CD4-positive, alpha-beta T cell (primary cell): Measurements from ENCODE around the gene MPDU1. TPM values are rescaled to one million over a fixed set of nuclear protein-coding genes. Genes with fewer than 3 reads are reported as not detected.
A peak's percentile ranks its signal among the peaks of the same experiment; 100 is the strongest.

Source experiments
- ATAC-seq: fragments of 200-7000 bp; cut with Tn5 transposase; one replicate; pipeline ENCODE4 v1.10.0; 2022; ENCODE audit warnings: mild to moderate bottlenecking; ENCODE audit not compliant: poor library complexity
- CTCF ChIA-PET: fragments of 350-600 bp; sonication (Branson Sonifier 250); formaldehyde crosslinking; loops from one replicate; lab custom pipeline; 2021; ENCODE audit warnings: antibody characterized with exemption, inconsistent platforms; lab: Charles Lee
- POLR2A ChIA-PET: fragments of 350-600 bp; sonication (Branson Sonifier 250); formaldehyde crosslinking; loops from one replicate; lab custom pipeline; 2021; ENCODE audit warnings: antibody characterized with exemption, inconsistent platforms; lab: Charles Lee
- DNase-seq, 14 experiments: peaks; one replicate each; pipeline ENCODE4 v3.0.0-alpha.2; 2013 to 2020; ENCODE audit warnings: mixed read lengths in 2 of 14
- H3K27ac ChIP-seq, 2 donors: one replicate each; pipeline versions ENCODE4 v1.5.1 to v1.7.0; 2013; ENCODE audit warnings: low read length in 2 of 2, low read depth in 1 of 2, mild to moderate bottlenecking in 1 of 2
- H3K27me3 ChIP-seq, 2 experiments: 1 replicate in 1 of 2; 2 replicates in 1 of 2; pipeline versions ENCODE4 v1.6.1 to v1.7.0; 2013; ENCODE audit warnings: low read length in 2 of 2, control low read depth in 1 of 2, mild to moderate bottlenecking in 1 of 2, moderate library complexity in 1 of 2; ENCODE audit not compliant: insufficient read depth in 2 of 2, control insufficient read depth in 1 of 2
- H3K36me3 ChIP-seq: one replicate; pipeline ENCODE4 v1.6.1; 2013; ENCODE audit warnings: low read length, control low read depth; ENCODE audit not compliant: insufficient read depth
- H3K4me1 ChIP-seq: one replicate; pipeline ENCODE4 v1.6.1; 2013; ENCODE audit warnings: low read length, control low read depth; ENCODE audit not compliant: insufficient read depth
- H3K4me3 ChIP-seq: one replicate; pipeline ENCODE4 v1.5.1; 2013; ENCODE audit warnings: mild to moderate bottlenecking, low read length, moderate library complexity
- H3K9me3 ChIP-seq, 2 experiments: 1 replicate in 1 of 2; 2 replicates in 1 of 2; pipeline versions ENCODE4 v1.6.1 to v1.7.0; 2013; ENCODE audit warnings: low read length in 2 of 2, mild to moderate bottlenecking in 2 of 2, control low read depth in 1 of 2, moderate library complexity in 1 of 2; ENCODE audit not compliant: control insufficient read depth in 1 of 2, insufficient read depth in 1 of 2
- H3K27ac Mint-ChIP-seq: one replicate; pipeline ENCODE4 v1.8.0; 2020; ENCODE audit warnings: mixed read lengths
- H3K27me3 Mint-ChIP-seq: one replicate; pipeline ENCODE4 v1.8.0; 2021; ENCODE audit warnings: mixed read lengths
- H3K36me3 Mint-ChIP-seq: one replicate; pipeline ENCODE4 v1.8.0; 2021; ENCODE audit warnings: low read depth, mixed read lengths
- H3K4me1 Mint-ChIP-seq: one replicate; pipeline ENCODE4 v1.8.0; 2021; ENCODE audit warnings: low read depth, mixed read lengths
- H3K4me3 Mint-ChIP-seq: one replicate; pipeline ENCODE4 v1.8.0; 2020; ENCODE audit warnings: mild to moderate bottlenecking, mixed read lengths
- H3K9me3 Mint-ChIP-seq: one replicate; pipeline ENCODE4 v1.8.0; 2020; ENCODE audit warnings: mixed read lengths
- intact Hi-C, 2 experiments: fragments of 100-400 bp; cut with DNase I in 1 of 2; cut with micrococcal nuclease in 1 of 2; formaldehyde crosslinking; loops; one replicate each; pipeline versions ENCODE4 v1.15.1 to v1.9.0; 2023 to 2025; cut with DNase I, micrococcal nuclease
- total RNA-seq, 174 experiments: library from RNA in 2 of 174; stranded (reverse) in 2 of 174; gene quantifications; one replicate each; pipeline ENCODE4 v1.2.3 and lab custom pipeline; 2021 to 2026
- TF ChIP-seq, protein P1 (sequence below): fragments of 200-600 bp; IDR thresholded peaks from one replicate; pipeline ENCODE4 v1.8.0; 2022; ENCODE audit warnings: antibody characterized with exemption, mild to moderate bottlenecking

The MPDU1 gene
- total RNA-seq, 2 experiments from 2014 or later, result 12.0 to 12.9 TPM

DNA sequence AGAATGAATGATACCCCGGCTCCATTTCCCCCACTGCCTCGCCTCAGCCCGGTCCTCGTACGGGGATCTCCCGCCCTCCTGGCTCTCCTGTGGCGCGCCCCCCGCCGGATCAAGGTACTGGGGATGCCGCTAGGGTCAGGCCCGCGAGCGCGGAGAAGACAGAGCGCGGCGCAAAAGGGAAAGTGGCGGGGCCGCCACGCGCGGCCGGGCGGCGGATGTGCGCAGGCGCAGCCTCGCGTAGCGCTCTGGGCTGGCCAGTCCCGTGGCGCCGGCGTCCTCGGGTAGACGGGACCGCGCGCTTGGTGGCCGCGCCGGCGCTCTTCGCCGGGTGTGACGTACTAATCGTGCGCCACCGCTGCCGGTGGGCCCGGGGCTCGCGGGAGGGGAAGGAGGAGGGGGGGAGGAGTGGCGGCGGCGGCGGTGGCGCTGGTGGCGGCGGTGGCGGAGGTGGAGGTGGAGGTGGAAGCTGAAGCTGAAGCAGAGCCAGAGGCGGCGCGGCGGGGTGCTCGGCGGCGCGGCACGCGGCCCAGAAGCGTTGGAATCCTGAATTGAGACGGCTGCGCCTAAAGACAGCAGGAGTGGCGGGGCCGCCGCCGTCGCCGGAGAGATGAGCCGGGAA is 22.0 kb upstream of the MPDU1 start, which contains the start of gene SENP3:
TSS of gene SENP3 (plus strand) at position 331 of the 619 bp plus-strand sequence. CDS start 1,158 bp downstream, outside the sequence.
- no peaks in the 10 kb centered on the region for H3K27me3 Mint-ChIP-seq
- POLR2A ChIA-PET, result interaction anchor here (0.8 to 4.8 kb wide), 27 partner anchors 9 to 327 kb away, joined by 3 to 51 read pairs (median 5); partner anchors contain the start of genes ACAP1, DVL2, FXR2 and MPDU1

DNA sequence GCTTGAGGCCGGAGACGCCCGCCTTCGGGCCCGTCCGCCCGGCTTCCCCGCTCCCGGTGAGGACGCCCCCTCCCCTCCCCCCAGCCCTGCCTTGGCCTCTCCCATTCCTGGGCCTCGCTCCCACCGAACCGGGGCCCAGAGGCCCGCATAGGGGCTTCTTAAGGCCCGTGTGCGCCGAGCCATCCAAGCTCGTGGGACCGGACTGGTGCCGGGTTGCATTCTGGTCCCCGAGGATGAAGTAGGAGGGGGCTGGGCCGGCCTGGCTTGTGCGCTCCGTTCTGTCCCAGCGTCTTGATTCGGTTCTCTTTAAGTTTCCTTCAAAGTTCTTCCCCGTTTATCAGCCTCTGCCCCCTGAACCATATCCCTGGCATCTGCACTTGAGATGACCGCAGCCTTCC is 21.4 kb upstream of the MPDU1 start:
- intact Hi-C loops, result loop anchor here in 1 of 2 experiments (5.0 kb wide), 1 partner anchor 310 kb away; the partner anchor contains the start of genes CTDNEP1 and ELP5
- DNase-seq, result no peak
- peaks cover 40% of the 10 kb centered on the region for H3K36me3 ChIP-seq

More for the DNA sequence above, 22.0 kb upstream of the MPDU1 start, which contains the start of gene SENP3:
- Mint-ChIP-seq H3K36me3 (peaks cover 43% of the 10 kb centered on the region), H3K4me1 (peaks cover 34% of the 10 kb centered on the region), H3K9me3 (no peaks in the 10 kb centered on the region), H3K4me3 (peak within 1 kb of the TSS; percentile 95), H3K27ac (peak within 1 kb of the TSS; percentile 93)
- Histone ChIP-seq H3K9me3 (no peaks in the 10 kb centered on the region), H3K27me3 (no peaks in the 10 kb centered on the region), H3K27ac (peak within 1 kb of the TSS; percentile 88 to 96), H3K4me3 (peak within 1 kb of the TSS; percentile 91), H3K36me3 (peaks cover 36% of the 10 kb centered on the region), H3K4me1 (peaks cover 66% of the 10 kb centered on the region)
- TF ChIP-seq, protein P1, sequence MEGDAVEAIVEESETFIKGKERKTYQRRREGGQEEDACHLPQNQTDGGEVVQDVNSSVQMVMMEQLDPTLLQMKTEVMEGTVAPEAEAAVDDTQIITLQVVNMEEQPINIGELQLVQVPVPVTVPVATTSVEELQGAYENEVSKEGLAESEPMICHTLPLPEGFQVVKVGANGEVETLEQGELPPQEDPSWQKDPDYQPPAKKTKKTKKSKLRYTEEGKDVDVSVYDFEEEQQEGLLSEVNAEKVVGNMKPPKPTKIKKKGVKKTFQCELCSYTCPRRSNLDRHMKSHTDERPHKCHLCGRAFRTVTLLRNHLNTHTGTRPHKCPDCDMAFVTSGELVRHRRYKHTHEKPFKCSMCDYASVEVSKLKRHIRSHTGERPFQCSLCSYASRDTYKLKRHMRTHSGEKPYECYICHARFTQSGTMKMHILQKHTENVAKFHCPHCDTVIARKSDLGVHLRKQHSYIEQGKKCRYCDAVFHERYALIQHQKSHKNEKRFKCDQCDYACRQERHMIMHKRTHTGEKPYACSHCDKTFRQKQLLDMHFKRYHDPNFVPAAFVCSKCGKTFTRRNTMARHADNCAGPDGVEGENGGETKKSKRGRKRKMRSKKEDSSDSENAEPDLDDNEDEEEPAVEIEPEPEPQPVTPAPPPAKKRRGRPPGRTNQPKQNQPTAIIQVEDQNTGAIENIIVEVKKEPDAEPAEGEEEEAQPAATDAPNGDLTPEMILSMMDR, result no peak
- DNase-seq (peak; percentile 77 to 98 (median 86)), ATAC-seq (peak; percentile 83)
- intact Hi-C loops, result loop anchor here (1.0 to 5.0 kb wide), 7 partner anchors 11 to 309 kb away; partner anchors contain the start of genes CTDNEP1 (in 1 of the 2), ELP5 (in 1 of the 2), POLR2A (in 1 of the 2) and TMEM102 (in 1 of the 2)
- CTCF ChIA-PET, result interaction anchor here (1.1 to 2.9 kb wide), 24 partner anchors 9 to 238 kb away, joined by 3 to 48 read pairs (median 10); partner anchors contain the start of genes ACAP1, CD68, FXR2 and MPDU1

More for the DNA sequence above, 21.4 kb upstream of the MPDU1 start:
- POLR2A ChIA-PET, result interaction anchor here (1.6 to 4.8 kb wide), 9 partner anchors 12 to 126 kb away, joined by 3 to 51 read pairs (median 17); partner anchors contain the start of genes FXR2, MPDU1, SAT2 and TMEM102
- CTCF ChIA-PET, result interaction anchor here (2.3 to 2.9 kb wide), 6 partner anchors 27 to 206 kb away, joined by 13 to 48 read pairs (median 16); partner anchors contain the start of genes TMEM102, TP53 and WRAP53
- no peak for ATAC-seq
- Mint-ChIP-seq H3K27me3 (no peaks in the 10 kb centered on the region), H3K27ac (peak overlapping the region; percentile 93), H3K4me1 (peaks cover 34% of the 10 kb centered on the region), H3K36me3 (peaks cover 47% of the 10 kb centered on the region), H3K4me3 (peak overlapping the region; percentile 91), H3K9me3 (no peaks in the 10 kb centered on the region)
- Histone ChIP-seq H3K4me1 (peaks cover 63% of the 10 kb centered on the region), H3K27me3 (no peaks in the 10 kb centered on the region), H3K4me3 (peak overlapping the region; percentile 91), H3K9me3 (no peaks in the 10 kb centered on the region), H3K27ac (peak overlapping the region; percentile 78 to 88)
- TF ChIP-seq, protein P1, result no peak
